ENCODE measurements around the gene CNOT6.
"Not testable (repeated sequence)": the region's sequence is repeated elsewhere in the genome, so short reads cannot be mapped to it uniquely, and the experiment has no call there.

Gene CNOT6

DNA sequence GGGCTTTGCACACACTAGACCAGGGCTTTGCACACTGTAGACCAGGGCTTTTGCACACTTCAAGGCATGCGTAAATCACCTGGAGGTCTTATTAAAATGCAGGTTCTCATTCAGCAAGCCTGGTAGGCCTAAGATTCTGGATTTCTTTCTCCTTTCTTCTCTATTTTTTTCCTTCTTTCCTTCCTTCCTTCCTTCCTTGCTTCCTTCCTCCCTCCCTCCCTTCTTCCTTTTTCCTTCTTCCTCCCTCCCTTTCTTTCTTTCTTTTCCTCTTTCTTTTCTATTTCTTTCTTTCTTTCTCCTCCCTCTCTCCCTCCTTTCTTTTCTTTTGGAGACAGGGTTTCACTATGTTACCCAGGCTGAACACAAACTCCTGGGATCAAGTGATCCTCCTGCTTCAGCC is 24.3 kb upstream of the CNOT6 start:
- no peak for DNase-seq
- intact Hi-C loops (cut with DNase I): loop anchor here (5.0 kb wide), 1 partner anchor 178 kb away; the partner anchor contains the start of gene MAPK9

DNA sequence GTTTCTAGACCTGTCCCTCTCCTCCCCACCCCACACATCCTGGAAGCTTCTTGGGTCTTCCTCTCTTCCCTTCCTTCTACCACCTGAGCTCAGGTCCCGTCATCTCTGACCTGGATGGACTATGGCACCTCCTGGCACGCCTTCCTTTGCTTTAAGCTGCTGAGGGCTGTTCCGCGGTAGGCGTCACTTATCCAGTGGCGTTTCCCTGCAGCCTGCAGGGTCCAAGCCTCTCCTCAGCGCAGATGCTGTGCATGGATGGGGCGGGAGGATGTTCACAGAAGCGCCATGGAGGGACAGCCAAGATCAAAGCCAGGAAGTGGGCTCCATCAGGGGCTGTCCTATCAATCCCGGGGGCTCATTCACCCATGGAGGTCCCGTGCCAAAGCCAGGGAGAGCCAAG is 23.8 kb upstream of the CNOT6 start:
- DNase-seq: peak in 2 of 42 donors; percentile 6 to 28
- intact Hi-C loops (cut with DNase I): loop anchor here (5.0 kb wide), 1 partner anchor 178 kb away; the partner anchor contains the start of gene MAPK9

DNA sequence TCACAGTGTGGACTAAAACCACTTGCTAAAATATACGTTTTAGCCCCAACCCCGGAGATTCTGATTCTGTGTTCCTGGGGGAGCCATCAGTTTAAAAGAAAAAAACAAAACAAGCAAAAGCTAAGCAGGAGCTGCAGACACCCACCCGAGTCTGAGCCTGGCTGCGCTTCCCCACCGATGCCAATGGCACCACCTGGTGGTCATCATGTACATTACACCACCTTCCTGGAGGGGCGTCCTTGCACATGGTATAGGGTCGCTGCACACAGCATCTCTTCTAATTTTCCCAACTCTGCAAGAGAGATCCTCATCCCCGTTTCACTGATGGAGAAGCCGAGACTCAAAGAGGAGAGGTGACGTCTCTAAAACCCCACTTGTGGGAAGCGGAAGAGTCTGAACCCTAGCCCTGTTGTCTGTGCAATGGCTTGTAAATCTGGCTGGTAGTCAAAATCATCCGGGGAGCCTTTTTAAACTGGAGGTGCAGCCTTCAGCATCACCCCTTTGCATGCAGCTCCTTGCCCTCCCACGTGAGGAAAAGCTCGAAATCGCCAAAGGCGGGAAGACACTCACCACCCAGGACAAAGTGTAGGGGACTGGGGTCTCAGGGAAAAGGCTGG is 23.1 kb upstream of the CNOT6 start:
- intact Hi-C loops (cut with DNase I): loop anchor here (5.0 kb wide), 1 partner anchor 179 kb away; the partner anchor contains the start of gene MAPK9
- DNase-seq: peak; percentile 49 to 91 (median 77)

DNA sequence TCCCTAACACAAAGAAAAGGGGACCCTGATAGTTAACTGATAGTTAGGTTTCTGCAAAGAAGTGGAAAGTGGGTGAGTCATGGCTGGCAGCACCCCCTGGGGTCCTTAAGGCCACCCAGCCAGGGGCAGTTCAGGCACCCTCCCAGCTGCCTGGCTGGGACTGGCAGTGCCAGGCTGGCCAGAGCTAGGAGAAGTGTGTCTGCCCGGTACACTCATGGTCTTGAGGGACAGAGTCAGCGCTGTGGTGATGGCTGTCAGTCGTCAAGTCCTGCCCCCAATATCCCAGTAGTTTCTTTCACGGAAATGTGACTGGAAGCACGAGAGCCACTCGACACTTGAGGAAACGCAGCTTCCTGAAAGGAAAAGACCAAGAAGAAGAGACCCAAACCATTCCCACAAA is 22.3 kb upstream of the CNOT6 start:
- intact Hi-C loops (cut with DNase I): loop anchor here (5.0 kb wide), 1 partner anchor 180 kb away; the partner anchor contains the start of gene MAPK9
- DNase-seq: peak in 1 of 42 donors; percentile 10

DNA sequence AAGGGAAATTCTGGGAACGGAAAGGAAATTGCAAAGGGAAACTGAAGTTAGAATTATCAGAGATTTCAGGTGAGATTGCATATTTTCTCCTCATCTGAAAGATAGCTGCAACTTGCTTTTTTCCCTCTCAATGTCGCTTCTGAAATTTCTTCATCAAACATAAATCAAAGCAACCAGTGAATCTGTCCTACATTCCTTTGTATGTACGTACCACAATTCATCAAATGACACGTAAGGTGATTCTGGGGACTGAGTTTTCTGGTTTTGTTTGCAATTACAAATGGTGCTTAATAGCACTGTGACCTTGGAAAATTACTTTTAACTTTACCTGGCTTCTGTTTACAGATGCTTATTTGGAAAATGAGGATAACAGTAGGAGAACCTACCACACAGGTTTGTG is 21.9 kb upstream of the CNOT6 start:
- intact Hi-C loops (cut with DNase I): loop anchor here (5.0 kb wide), 1 partner anchor 180 kb away; the partner anchor contains the start of gene MAPK9
- no peak for DNase-seq

DNA sequence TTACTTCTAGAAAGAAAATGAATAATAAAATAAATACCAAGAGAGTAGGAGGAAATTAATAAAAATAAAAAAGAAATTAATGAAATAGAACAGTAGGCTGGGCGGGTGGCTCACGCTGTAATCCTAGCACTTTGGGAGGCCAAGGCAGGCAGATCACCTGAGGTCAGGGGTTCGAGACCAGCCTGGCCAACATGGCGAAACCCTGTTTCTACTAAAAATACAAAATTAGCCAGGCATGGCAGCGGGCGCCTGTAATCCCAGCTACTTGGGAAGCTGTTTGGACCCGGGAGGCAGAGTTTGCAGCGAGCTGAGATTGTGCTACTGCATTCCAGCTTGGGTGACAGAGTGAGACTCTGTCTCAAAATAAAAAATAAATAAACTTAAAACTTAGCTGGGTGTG is 20.8 kb upstream of the CNOT6 start:
- intact Hi-C loops (cut with DNase I): loop anchor here (5.0 kb wide), 1 partner anchor 181 kb away; the partner anchor contains the start of gene MAPK9
- DNase-seq: not testable (repeated sequence)

DNA sequence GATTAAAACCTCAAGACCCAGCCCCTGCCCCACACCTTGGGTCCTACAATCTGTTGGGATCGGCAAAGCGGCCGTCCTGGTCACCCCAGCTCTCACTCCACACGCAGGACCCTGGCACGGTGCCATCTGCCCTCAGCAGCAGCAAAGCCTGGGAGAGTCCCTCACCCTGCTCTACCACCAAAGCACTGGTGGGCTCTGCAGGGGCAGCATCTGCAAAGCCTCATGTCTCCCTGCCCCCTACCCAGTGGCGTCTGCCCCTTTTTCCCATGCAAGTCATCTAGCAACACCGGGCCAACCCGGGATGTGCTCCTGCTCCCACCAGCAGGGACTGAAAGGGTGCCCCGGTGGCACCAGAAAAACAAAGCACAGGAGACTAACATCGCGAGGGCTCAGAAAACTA is 19.6 kb upstream of the CNOT6 start:
- DNase-seq: no peak
- intact Hi-C loops (cut with DNase I): loop anchor here (5.0 kb wide), 1 partner anchor 182 kb away; the partner anchor contains the start of gene MAPK9

DNA sequence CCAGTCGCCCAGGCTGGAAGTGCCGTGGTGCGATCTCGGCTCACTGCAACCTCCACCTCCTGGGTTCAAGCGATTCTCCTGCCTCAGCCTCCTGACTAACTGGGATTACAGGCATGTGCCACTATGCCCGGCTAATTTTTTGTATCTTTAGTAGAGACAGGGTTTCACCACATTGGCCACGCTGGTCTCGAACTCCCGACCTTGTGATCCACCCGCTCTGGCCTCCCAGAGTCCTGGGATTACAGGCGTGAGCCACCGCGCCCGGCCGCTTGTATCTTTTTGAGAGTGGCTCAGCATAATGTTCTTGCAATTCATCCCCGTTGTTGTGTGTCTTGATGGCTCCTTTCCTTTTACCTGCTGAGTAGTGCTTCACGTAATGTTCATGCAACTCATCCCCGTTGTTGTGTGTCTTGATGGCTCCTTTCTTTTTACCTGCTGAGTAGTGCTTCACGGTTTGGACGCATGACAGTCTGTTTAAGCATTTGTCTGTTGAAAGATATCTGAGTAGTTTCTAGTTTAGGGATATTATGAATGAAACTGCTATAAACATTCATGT is 18.1 kb upstream of the CNOT6 start:
- intact Hi-C loops (cut with DNase I); DNase-seq: not testable (repeated sequence)

DNA sequence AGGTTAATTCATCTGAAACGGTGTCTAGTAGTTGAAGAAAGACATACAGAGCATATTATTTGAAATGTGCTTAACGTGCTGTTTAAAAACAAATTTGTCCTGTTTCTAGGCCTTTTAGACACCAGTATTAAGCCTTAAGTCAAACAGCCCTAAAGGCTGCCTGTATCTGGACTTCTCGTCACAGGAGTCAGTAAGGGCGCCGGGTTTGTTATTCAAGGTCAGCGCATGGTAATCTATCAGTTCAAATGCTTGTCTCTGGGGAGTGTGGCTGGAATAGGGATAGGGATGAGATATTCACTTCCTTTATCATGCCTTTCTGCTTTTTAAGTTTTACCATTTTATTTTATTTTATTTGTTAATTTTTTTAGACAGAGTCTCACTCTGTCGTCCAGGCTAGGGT is 9.4 kb upstream of the CNOT6 start:
- no peak for DNase-seq
- intact Hi-C loops (cut with DNase I): no loop called here

DNA sequence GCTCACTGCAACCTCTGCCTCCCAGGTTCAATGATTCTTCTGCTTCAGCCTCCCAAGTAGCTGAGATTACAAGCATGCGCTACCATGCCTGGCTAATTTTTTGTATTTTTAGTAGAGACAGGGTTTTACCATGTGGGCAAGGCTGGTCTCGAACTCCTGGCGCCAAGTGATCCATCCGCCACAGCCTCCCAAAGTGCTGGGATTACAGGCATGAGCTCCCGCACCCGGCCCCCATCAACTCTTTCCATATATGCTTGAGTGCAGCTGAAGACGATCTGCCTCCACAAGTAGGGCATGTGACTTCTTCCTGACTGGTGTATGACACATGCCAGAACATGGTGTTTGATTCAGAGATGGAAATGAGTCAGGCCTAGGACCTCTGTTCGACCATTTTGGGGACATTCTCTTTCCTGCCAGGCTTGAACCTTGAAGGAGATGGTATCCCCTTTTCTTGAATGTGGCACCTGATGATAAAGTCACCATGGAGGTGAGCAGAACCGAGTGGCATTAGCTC is 7.5 kb upstream of the CNOT6 start:
- intact Hi-C loops (cut with DNase I): no loop called here
- DNase-seq: no peak

DNA sequence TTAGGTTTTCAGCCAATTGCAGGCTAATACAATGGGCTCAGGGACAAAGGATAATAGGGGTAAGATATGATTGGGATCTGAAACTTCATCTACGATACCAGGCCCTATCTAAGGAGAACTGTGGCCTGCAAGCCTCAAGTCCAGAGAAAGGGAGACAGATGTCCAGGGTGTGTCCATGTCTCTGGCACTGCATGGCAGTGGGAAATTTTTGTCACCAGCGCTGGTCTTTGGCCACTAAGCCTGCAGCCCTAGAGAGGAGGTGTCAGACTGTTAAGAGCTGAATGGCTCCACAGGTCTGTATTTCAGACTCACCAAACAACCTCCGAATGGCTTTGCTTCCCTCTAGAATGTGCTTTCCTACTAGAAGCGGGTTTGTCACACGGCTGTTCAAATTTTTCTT is 6.6 kb upstream of the CNOT6 start:
- intact Hi-C loops (cut with DNase I): no loop called here

DNA sequence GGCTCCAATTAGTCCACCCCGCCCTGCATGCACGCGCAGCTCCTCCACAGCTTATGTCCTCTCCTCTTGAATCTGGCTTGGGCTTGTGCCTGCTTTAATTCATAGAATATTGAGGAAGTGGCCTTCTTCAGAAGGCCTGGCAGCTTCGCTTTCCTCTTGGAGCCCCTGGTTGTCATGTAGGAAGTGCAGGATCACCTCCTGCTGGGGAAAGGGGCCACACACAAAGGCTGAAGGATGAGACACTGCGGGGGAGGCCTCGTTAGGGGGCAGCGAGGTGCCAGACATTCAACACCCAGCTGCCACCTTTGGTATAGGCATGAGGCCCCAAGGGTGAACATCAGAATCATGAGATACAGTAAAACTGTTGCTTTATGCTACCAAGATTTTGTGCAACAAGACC is 2.7 kb upstream of the CNOT6 start:
- DNase-seq: no peak
- intact Hi-C loops (cut with DNase I): no loop called here

More for the DNA sequence above, 6.6 kb upstream of the CNOT6 start:
- no peak for DNase-seq

DNA sequence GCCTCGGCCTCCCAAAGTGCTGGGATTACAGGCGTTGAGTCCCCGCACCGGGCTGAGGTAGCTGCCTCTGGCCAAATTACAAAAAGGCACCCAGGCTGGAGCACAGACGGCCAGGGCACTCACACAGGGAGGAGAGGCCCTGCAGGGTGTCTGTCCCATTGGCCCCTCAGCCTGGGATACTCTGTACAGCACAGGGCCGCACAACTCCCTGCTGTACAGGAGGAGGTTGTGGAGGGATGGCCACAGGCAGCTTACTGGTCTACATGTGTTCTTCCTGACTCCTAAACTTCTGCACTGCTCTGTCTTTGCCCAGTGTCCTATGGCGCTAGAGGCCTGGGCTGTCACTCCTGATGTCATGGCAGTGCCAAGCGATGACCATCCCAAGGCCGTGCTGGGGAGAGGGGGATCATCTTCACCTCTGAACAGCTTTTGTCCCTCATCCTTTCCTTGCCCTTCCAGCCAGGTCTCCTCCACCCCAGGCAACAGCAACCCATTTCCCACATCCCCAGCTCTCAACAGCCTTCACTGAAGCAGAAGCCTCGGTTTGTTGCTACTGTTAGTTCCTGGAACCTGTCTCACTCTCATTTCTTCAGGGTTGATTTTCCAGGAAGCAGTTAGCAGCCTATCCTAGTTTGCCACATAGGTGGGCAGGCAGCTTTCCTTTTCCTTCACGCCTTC is 1.8 kb upstream of the CNOT6 start:
- DNase-seq: no peak
- intact Hi-C loops (cut with DNase I): no loop called here

DNA sequence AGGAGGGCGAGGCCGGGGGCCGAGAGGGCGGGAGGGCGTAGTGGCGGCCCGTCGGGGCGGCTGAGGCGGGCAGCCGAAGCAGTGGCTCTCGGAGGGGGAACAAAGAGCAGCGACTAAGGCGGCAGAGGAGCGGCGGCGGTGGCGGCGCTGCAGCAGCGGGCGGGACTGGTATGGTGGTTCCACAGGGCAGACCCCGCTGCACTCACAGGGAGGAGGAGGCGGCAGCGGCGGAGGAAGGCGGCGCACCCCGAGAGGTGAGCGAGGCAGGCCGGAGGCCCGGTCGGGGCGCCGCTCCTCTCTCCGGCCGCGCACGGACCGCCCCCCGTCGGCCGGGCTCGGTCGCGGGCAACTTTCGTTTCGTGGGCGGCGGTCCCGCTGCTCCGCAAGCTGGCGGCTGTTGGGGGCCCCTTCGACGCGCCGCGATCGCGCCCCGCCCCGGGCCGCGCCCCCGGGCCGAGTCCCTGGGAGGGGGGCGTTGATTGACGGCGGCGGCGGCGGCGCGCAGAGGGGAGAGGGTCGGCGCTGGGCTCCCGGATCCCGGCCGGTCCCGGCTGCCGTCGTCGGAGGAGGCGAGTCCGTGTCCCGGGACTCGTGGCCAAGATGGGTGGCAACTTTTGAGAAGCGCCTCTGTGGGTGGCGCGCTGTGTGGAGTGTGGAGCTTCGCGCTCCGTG is 467 bp downstream of the CNOT6 start:
- intact Hi-C loops (cut with DNase I): no loop called here
- peak; percentile 12 to 77 (median 54) for DNase-seq

DNA sequence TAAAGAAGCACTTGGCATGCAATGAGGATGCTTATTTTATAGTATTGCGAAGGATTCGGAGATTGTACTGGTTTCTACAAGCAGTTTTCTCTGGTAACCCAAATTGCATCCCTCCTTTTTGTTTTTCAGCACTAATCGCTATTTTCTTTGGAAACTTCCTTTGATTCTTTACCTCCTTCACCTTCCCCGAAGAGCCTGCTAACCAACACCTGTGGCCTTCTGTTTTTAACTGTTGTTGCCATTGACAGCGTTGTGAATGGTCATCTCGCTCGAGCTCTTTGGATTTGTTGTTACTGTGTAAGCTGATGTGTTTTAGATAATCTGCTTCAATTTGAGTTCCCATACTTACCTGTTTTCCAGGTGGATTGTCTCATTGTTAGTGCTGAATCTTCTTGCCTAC is 1.1 kb downstream of the CNOT6 start:
- DNase-seq: no peak
- intact Hi-C loops (cut with DNase I): no loop called here

DNA sequence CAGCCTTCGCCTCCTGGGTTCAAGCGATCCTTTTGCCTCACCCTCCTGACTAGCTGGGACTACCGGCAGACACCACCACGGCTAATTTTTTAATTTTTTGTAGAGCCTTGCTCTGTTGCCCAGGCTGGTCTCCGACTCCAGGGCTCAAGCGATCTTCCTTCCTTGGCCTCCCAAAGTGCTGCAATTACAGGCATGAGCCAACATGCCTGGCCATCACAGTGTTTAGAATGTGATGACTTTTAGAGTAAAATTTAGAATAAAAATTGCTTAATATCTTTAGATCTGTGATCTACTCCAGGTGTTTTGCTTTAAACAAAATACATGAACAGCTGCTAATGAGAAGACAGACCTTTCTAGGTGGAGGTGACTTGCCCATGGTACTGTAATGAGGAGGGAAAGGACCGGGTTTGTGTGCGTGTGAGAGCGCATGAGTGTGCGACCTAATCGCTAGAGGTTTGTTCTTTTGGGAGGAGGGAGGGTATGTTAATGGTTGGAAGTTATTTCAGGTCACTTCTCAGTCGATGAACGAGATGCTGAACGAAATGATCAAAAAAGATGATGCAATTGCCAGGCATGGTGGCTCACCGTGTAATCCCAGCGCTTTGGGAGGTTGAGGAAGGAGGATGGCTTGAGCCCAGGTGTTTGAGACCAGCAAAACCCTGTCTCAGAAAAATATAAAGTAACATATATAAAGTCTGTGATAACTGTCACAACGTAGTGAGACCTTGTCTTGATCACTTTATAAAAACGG is 2.0 kb downstream of the CNOT6 start:
- DNase-seq: no peak
- intact Hi-C loops (cut with DNase I): no loop called here

DNA sequence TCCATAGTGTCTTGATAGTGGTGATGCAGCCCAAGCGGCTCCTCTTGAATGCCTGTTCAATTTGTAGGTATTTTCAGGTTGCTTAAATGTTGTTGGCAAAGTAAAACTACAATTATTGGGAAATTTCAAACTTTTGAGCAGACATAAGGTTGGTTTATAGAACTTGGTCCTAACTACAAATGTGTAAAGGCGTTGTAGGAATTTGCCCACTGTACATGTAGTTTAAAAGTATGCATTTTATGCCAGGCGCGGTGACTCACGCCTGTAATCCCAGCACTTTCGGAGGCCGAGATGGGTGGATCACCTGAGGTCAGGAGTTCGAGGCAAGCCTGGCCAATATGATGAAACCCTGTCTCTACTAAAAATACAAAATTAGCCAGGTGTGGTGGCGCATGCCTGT is 2.6 kb downstream of the CNOT6 start:
- intact Hi-C loops (cut with DNase I); DNase-seq: not testable (repeated sequence)

DNA sequence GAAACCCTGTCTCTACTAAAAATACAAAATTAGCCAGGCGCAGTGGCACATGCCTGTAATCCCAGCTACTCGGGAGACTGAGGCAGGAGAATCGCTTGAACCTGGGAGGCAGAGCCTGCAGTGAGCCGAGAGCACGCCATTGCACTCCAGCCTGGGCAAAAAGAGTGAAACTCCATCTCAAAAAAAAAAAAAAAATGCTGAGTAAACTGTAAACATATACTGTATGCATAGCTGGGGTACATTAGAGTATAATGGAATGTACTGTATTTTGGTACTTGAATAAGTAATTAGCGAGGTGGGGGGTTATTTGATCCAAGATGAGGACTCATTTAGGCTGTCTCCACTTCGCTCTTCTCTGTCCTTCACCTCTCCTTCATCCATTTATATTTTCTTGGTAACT is 3.7 kb downstream of the CNOT6 start:
- intact Hi-C loops (cut with DNase I); DNase-seq: not testable (repeated sequence)

DNA sequence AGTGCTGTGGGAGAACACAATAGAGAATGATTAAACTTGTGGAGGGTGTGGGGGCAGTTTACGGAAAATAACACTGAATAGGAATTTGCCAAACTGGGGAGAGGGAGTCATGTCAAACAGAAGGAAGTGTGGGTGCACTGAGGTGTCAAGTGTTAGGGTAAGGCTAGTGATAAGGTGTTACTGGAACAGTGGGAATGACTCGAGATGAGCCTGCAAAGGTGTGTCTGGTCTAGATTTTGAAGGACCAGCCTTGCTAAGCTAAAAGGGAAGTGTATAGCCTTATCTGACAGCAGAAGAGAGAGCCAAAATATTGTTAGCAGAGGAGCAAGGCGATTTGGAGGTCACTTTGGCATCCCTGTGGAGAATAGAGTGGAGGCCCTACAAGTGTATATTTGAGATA is 4.2 kb downstream of the CNOT6 start:
- no peak for DNase-seq
- intact Hi-C loops (cut with DNase I): no loop called here

Measured in head of caudate nucleus (tissue), 42 donors.